MM.1S (cell line): ENCODE results near the gene QTRT2.

ENCODE experiments used
- DNase-seq: peaks from one replicate; pipeline ENCODE4 v3.0.0-alpha.2; 2015
- H2AFZ ChIP-seq: fragments of 300-600 bp; sonication (generic); 2 replicates; pipeline ENCODE4 v1.6.0; 2016; ENCODE audit warnings: antibody characterized with exemption, low read length
- H3F3A ChIP-seq: fragments of 300-600 bp; sonication (generic); 2 replicates; pipeline ENCODE4 v1.6.1; 2016; ENCODE audit warnings: mild to moderate bottlenecking, antibody characterized with exemption, low read length, moderate library complexity, mixed read lengths; ENCODE audit not compliant: insufficient read depth
- H3K27ac ChIP-seq: fragments of 300-600 bp; sonication (generic); 2 replicates; pipeline ENCODE4 v1.5.1; 2016; ENCODE audit warnings: mild to moderate bottlenecking, low read length
- H3K27me3 ChIP-seq: fragments of 300-600 bp; sonication (generic); replicated peaks from 2 replicates; pipeline ENCODE4 v1.6.0; 2016; ENCODE audit warnings: low read length; ENCODE audit not compliant: insufficient read depth
- H3K36me3 ChIP-seq: fragments of 300-600 bp; sonication (generic); replicated peaks from 2 replicates; pipeline ENCODE4 v1.6.1; 2016; ENCODE audit warnings: mild to moderate bottlenecking, low read length, mixed read lengths; ENCODE audit not compliant: insufficient read depth
- H3K4me1 ChIP-seq: fragments of 300-600 bp; sonication (generic); 2 replicates; pipeline ENCODE4 v1.6.1; 2016; ENCODE audit warnings: low read length, mixed read lengths
- H3K4me2 ChIP-seq: fragments of 300-600 bp; sonication (generic); 2 replicates; pipeline ENCODE4 v1.6.0; 2016; ENCODE audit warnings: low read depth, low read length
- H3K4me3 ChIP-seq: fragments of 300-600 bp; sonication (generic); 2 replicates; pipeline ENCODE4 v1.5.1; 2016; ENCODE audit warnings: low read length, mixed read lengths
- H3K79me2 ChIP-seq: fragments of 300-600 bp; sonication (generic); 2 replicates; pipeline ENCODE4 v1.6.1; 2016; ENCODE audit warnings: mixed run types, low read length, mixed read lengths
- H3K9ac ChIP-seq: fragments of 300-600 bp; sonication (generic); 2 replicates; pipeline ENCODE4 v1.6.1; 2016; ENCODE audit warnings: low read length, mixed read lengths
- H3K9me2 ChIP-seq: fragments of 300-600 bp; sonication (generic); replicated peaks from 2 replicates; pipeline ENCODE4 v1.6.1; 2016; ENCODE audit warnings: mild to moderate bottlenecking, low read length, mixed read lengths; ENCODE audit not compliant: insufficient read depth
- H3K9me3 ChIP-seq: fragments of 300-600 bp; sonication (generic); replicated peaks from 2 replicates; pipeline ENCODE4 v1.6.1; 2016; ENCODE audit warnings: mild to moderate bottlenecking, low read length, mixed read lengths; ENCODE audit not compliant: insufficient read depth
- H4K20me1 ChIP-seq: fragments of 300-600 bp; sonication (generic); 2 replicates; pipeline ENCODE4 v1.6.1; 2016; ENCODE audit warnings: mild to moderate bottlenecking, low read length, moderate library complexity, mixed read lengths; ENCODE audit not compliant: insufficient read depth
- CTCF ChIP-seq: fragments of 300-600 bp; sonication (generic); IDR thresholded peaks from 2 replicates; pipeline ENCODE4 v1.5.1; 2016; ENCODE audit warnings: antibody characterized with exemption, low read length, mixed read lengths
- EZH2 ChIP-seq: fragments of 300-600 bp; sonication (generic); optimal IDR thresholded peaks from 2 replicates; pipeline ENCODE3; 2017; ENCODE audit warnings: low read depth, mild to moderate bottlenecking, antibody characterized with exemption, low read length, mixed read lengths
- EZH2phosphoT487 ChIP-seq: fragments of 300-600 bp; sonication (generic); IDR thresholded peaks from 2 replicates; pipeline ENCODE4 v1.6.1; 2018; ENCODE audit warnings: antibody characterized with exemption, low read length

Gene QTRT2

GRCh38 chr3:114111060-114111770 is 54.7 kb downstream of the QTRT2 start:
- no peak overlapping the region for H3K9ac ChIP-seq
- no peaks in the 10 kb centered on the region for H3K36me3 ChIP-seq
- H3K9me3 ChIP-seq: no peaks in the 10 kb centered on the region
- no peak overlapping the region for H3K4me3 ChIP-seq
- no peaks in the 10 kb centered on the region for H3K9me2 ChIP-seq
- H3F3A ChIP-seq: no peaks in the 10 kb centered on the region
- no peaks in the 10 kb centered on the region for H3K4me1 ChIP-seq
- H2AFZ ChIP-seq: no peak overlapping the region
- DNase-seq: no peak
- no peak overlapping the region for H3K4me2 ChIP-seq
- H3K79me2 ChIP-seq: no peaks in the 10 kb centered on the region
- TF ChIP-seq EZH2phosphoT487: no peak
- no peak overlapping the region for H3K27ac ChIP-seq
- H3K27me3 ChIP-seq: no peaks in the 10 kb centered on the region
- no peaks in the 10 kb centered on the region for H4K20me1 ChIP-seq

GRCh38 chr3:114112696-114113095 is 56.2 kb downstream of the QTRT2 start:
- no peak for TF ChIP-seq EZH2
- no peak for TF ChIP-seq CTCF
- no peak for TF ChIP-seq EZH2phosphoT487

GRCh38 chr3:114114719-114115118 is 58.2 kb downstream of the QTRT2 start:
- Histone ChIP-seq H3K9ac (no peak overlapping the region), H3K36me3 (no peaks in the 10 kb centered on the region), H3K27ac (no peak overlapping the region), H3K27me3 (no peaks in the 10 kb centered on the region), H3K4me2 (no peak overlapping the region), H3K9me3 (no peaks in the 10 kb centered on the region), H2AFZ (no peak overlapping the region), H4K20me1 (no peaks in the 10 kb centered on the region), H3K4me3 (no peak overlapping the region), H3F3A (no peaks in the 10 kb centered on the region), H3K9me2 (no peaks in the 10 kb centered on the region), H3K79me2 (no peaks in the 10 kb centered on the region), H3K4me1 (no peaks in the 10 kb centered on the region)
- DNase-seq: no peak
- TF ChIP-seq EZH2phosphoT487: no peak
- no peak for TF ChIP-seq EZH2
- TF ChIP-seq CTCF: no peak

More at GRCh38 chr3:114112696-114113095, 56.2 kb downstream of the QTRT2 start:
- H3K4me3 ChIP-seq: no peak overlapping the region
- H3K9me3 ChIP-seq: no peaks in the 10 kb centered on the region
- no peak overlapping the region for H2AFZ ChIP-seq
- H3K9ac ChIP-seq: no peak overlapping the region
- H3K36me3 ChIP-seq: no peaks in the 10 kb centered on the region
- no peaks in the 10 kb centered on the region for H4K20me1 ChIP-seq
- DNase-seq: no peak
- H3K27ac ChIP-seq: no peak overlapping the region
- H3K27me3 ChIP-seq: no peaks in the 10 kb centered on the region
- no peaks in the 10 kb centered on the region for H3K4me1 ChIP-seq
- no peaks in the 10 kb centered on the region for H3F3A ChIP-seq
- H3K9me2 ChIP-seq: no peaks in the 10 kb centered on the region
- no peaks in the 10 kb centered on the region for H3K79me2 ChIP-seq
- no peak overlapping the region for H3K4me2 ChIP-seq

- Histone ChIP-seq H3K4me3 (no peak overlapping the region), H3K4me2 (no peak overlapping the region), H3K4me1 (no peaks in the 10 kb centered on the region), H3K9me2 (no peaks in the 10 kb centered on the region), H4K20me1 (no peaks in the 10 kb centered on the region), H3F3A (no peaks in the 10 kb centered on the region), H3K36me3 (no peaks in the 10 kb centered on the region), H2AFZ (no peak overlapping the region), H3K79me2 (no peaks in the 10 kb centered on the region), H3K27me3 (no peaks in the 10 kb centered on the region), H3K9me3 (no peaks in the 10 kb centered on the region), H3K9ac (no peak overlapping the region), H3K27ac (no peak overlapping the region)
- no peak for DNase-seq
- TF ChIP-seq CTCF (no peak), EZH2 (no peak), EZH2phosphoT487 (no peak)
These were observed 58.6 kb downstream of the QTRT2 start for GRCh38 chr3:114115143-114115542.
